ENCODE data around the gene FDPS. TPM values are rescaled to one million over a fixed set of nuclear protein-coding genes. Genes with fewer than 3 reads are reported as not detected.

Gene FDPS
- total RNA-seq, 2 experiments from 2014 or later: 255 to 354 TPM

GRCh38 chr1:155272466-155273342, 36.0 kb upstream of the FDPS start:
- ChIA-PET POLR2A (interaction anchor here (0.5 to 2.3 kb wide), 12 partner anchors 9 to 290 kb away, joined by 3 to 10 read pairs (median 4); partner anchors contain the start of genes ASH1L, ENTREP3, FDPS and KRTCAP2), CTCF (interaction anchor here (0.9 to 5.6 kb wide), 8 partner anchors 10 to 100 kb away, joined by 3 to 34 read pairs (median 4); partner anchors contain the start of genes KRTCAP2, RUSC1 and SCAMP3)
- peak overlapping the region; percentile 91 for H3K4me3 Mint-ChIP-seq
- H3K4me1 Mint-ChIP-seq: peaks cover 40% of the 10 kb centered on the region
- no peaks in the 10 kb centered on the region for H3K27me3 Mint-ChIP-seq
- no peaks in the 10 kb centered on the region for H3K9me3 Mint-ChIP-seq (ENCODE audit: low read depth)
- intact Hi-C loops (cut with DNase I, micrococcal nuclease): loop anchor here (1.0 to 2.0 kb wide), 9 partner anchors 10 to 585 kb away; partner anchors contain the start of genes SCAMP3 (in 2 of the 2), ENTREP3 (in 1 of the 2), FDPS (in 1 of the 2) and GON4L (in 1 of the 2)
- DNase-seq: no peak
- ATAC-seq: peak; percentile 45
- H3K36me3 Mint-ChIP-seq (ENCODE audit: low read depth): peaks cover 45% of the 10 kb centered on the region
- H3K27ac Mint-ChIP-seq: peak overlapping the region; percentile 90

DNA sequence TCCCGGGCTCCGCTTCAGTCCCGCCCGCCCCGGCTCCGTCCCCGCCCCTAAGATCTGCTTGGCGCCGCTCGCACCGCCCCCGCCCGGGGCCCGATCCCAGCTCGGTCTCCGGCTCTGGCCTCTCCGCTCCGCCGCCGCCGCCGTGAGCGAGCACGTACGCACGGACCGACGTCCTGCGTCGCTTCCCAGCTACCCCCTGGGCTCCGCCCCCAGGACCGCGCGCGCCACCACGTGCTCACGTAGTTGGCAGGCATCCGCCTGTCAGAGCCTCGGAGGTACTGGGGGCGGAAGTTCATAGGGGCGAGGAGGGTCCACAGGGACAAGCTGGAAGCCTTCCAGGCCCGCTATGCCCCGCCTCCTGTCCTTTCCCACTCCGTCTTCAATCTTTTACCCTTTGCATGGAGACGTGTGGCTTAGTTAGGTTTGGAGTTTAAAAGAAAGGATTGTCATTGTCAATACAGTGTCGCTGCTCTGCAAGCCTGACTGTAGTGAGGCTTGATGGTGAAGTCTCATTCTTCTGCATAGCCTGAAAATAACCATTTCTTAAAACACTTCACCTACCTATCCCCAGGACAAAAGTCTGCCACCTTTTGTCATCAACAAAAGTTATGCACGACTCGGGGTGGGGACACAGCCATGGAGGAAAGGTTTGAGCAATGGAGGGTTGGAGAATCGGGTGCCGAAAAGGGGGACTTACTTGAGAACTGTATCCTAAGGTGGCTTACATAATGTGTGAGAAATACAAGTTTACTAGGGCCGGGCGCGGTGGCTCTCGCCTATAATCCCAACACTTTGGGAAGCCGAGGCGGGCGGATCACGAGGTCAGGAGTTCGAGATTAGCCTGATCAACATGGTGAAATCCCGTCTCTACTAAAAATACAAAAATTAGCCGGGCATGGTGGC, 35.1 kb upstream of the FDPS start, which contains the start of gene CLK2:
Gene CLK2, minus strand, starts transcription at position 162 of the 903 bp plus-strand sequence. CDS start 2,527 bp downstream, outside the sequence.
- ATAC-seq: peak; percentile 90
- POLR2A ChIA-PET: interaction anchor here (0.6 to 2.3 kb wide), 11 partner anchors 10 to 290 kb away, joined by 3 to 10 read pairs (median 4); partner anchors contain the start of genes ASH1L, ENTREP3, FDPS and KRTCAP2
- no peaks in the 10 kb centered on the region for H3K27me3 Mint-ChIP-seq
- peak; percentile 99 for DNase-seq
- intact Hi-C loops (cut with DNase I, micrococcal nuclease): loop anchor here (1.0 to 2.0 kb wide), 9 partner anchors 11 to 584 kb away; partner anchors contain the start of genes SCAMP3 (in 2 of the 2), ENTREP3 (in 1 of the 2), FDPS (in 1 of the 2) and GON4L (in 1 of the 2)
- H3K36me3 Mint-ChIP-seq (ENCODE audit: low read depth): peaks cover 36% of the 10 kb centered on the region
- CTCF ChIA-PET: interaction anchor here (0.6 to 5.6 kb wide), 9 partner anchors 11 to 298 kb away, joined by 3 to 34 read pairs (median 4); partner anchors contain the start of genes KRTCAP2, RUSC1 and SCAMP3
- H3K27ac Mint-ChIP-seq: peak within 1 kb of the TSS; percentile 90
- H3K4me3 Mint-ChIP-seq: peak within 1 kb of the TSS; percentile 91
- H3K4me1 Mint-ChIP-seq: peaks cover 45% of the 10 kb centered on the region
- no peaks in the 10 kb centered on the region for H3K9me3 Mint-ChIP-seq (ENCODE audit: low read depth)

- peaks cover 7% of the 10 kb centered on the region for H3K36me3 Mint-ChIP-seq (ENCODE audit: low read depth)
- H3K9me3 Mint-ChIP-seq (ENCODE audit: low read depth): no peaks in the 10 kb centered on the region
- DNase-seq (peak; percentile 97), ATAC-seq (peak; percentile 68)
- H3K27ac Mint-ChIP-seq: no peak within 1 kb of the TSS
- no peaks in the 10 kb centered on the region for H3K27me3 Mint-ChIP-seq
- ChIA-PET CTCF (interaction anchor here (0.5 to 2.1 kb wide), 11 partner anchors 28 to 554 kb away, joined by 3 to 15 read pairs (median 4); partner anchors contain the start of genes FDPS, KRTCAP2 and THBS3), POLR2A (interaction anchor here (0.6 kb wide), 2 partner anchors 35 to 46 kb away, joined by 3 read pairs; no protein-coding TSS in a partner anchor)
- H3K4me1 Mint-ChIP-seq: peaks cover 31% of the 10 kb centered on the region
- H3K4me3 Mint-ChIP-seq: peak within 1 kb of the TSS; percentile 63
- intact Hi-C loops (cut with DNase I, micrococcal nuclease): loop anchor here (1.0 to 5.0 kb wide), 9 partner anchors 22 to 700 kb away; partner anchors contain the start of genes FDPS (in 2 of the 2), ARHGEF2 (in 1 of the 2), ASH1L (in 1 of the 2) and DAP3 (in 1 of the 2)
Measured at GRCh38 chr1:155277070-155277901, 31.4 kb upstream of the FDPS start, which contains the start of gene HCN3. TSS of gene HCN3 (plus strand) at chr1:155277463. CDS start at chr1:155277591, 128 bp downstream.

GRCh38 chr1:155277902-155278688, 30.6 kb upstream of the FDPS start:
- peak; percentile 48 for ATAC-seq
- Mint-ChIP-seq H3K36me3 (ENCODE audit: low read depth) (no peaks in the 10 kb centered on the region), H3K27me3 (no peaks in the 10 kb centered on the region), H3K27ac (no peak overlapping the region), H3K9me3 (ENCODE audit: low read depth) (no peaks in the 10 kb centered on the region), H3K4me1 (peaks cover 24% of the 10 kb centered on the region), H3K4me3 (peak overlapping the region; percentile 63)
- DNase-seq: peak; percentile 91
- intact Hi-C loops (cut with DNase I, micrococcal nuclease): loop anchor here (1.0 to 5.0 kb wide), 11 partner anchors 16 to 699 kb away; partner anchors contain the start of genes FDPS (in 2 of the 2), ARHGEF2 (in 1 of the 2), ASH1L (in 1 of the 2) and DAP3 (in 1 of the 2)
- ChIA-PET CTCF (interaction anchor here (0.5 to 2.7 kb wide), 10 partner anchors 8 to 1262 kb away, joined by 3 to 15 read pairs (median 3); partner anchors contain the start of genes FDPS and THBS3), POLR2A (interaction anchor here (0.5 to 0.6 kb wide), 2 partner anchors 45 to 1188 kb away, joined by 3 read pairs; no protein-coding TSS in a partner anchor)

DNA sequence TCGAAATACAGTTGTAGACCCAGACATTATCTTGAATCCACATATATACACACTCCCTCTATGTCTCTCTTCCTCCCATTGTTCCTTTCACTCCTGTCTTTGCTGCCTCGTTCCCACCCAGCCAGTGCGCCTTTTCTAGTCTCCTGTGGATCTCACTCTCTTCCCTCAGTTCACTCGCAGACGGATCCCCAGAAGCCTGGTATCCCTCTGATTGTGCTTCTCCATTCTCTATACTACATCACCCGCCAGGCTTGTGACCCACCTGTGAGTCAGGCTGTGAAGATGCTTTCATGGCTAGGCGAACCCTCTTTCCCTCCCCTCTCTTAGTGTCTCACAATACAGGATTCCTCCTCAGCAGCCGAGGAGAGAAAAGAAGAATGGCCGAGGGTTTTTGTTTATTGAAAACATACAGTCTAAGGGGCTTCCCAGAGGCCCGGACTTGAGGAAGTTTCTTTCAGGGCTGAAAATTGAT, 29.9 kb upstream of the FDPS start:
- no peak overlapping the region for H3K27ac Mint-ChIP-seq
- ChIA-PET CTCF (interaction anchor here (0.6 to 2.7 kb wide), 8 partner anchors 9 to 1262 kb away, joined by 3 to 15 read pairs (median 5); partner anchors contain the start of gene FDPS), POLR2A (no interaction called here)

DNA sequence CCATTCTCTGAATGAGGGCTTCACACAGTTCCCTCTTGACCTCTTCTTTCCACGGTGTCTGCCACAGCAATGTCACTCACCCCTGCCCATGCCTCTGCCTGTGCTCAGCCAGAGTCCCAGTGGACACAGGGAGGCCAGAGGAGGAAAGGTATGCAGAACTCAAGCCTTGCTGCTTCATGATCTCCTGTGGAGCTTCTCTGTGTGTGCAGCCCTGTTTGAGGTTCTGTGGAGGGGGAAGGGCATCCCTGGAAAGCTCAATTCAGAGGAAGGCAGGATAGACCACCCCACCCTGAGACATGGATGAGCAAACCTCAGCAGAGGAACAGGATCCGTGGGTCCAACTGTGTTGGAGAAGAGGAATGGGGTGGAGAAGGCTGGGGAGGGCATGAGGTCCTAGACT, 29.4 kb upstream of the FDPS start:
- H3K4me3 Mint-ChIP-seq: no peak overlapping the region
- no peak overlapping the region for H3K27ac Mint-ChIP-seq
- CTCF ChIA-PET: interaction anchor here (0.7 to 2.7 kb wide), 4 partner anchors 26 to 145 kb away, joined by 3 to 15 read pairs (median 10); no protein-coding TSS in a partner anchor
- intact Hi-C loops (cut with DNase I, micrococcal nuclease): loop anchor here in 1 of 2 experiments (5.0 kb wide), 2 partner anchors 408 to 698 kb away; partner anchors contain the start of genes ARHGEF2, DAP3 and YY1AP1
- ATAC-seq (no peak), DNase-seq (no peak)
- peaks cover 18% of the 10 kb centered on the region for H3K4me1 Mint-ChIP-seq
- H3K36me3 Mint-ChIP-seq (ENCODE audit: low read depth): no peaks in the 10 kb centered on the region
- no peaks in the 10 kb centered on the region for H3K9me3 Mint-ChIP-seq (ENCODE audit: low read depth)
- no peaks in the 10 kb centered on the region for H3K27me3 Mint-ChIP-seq
- POLR2A ChIA-PET: no interaction called here

More for the DNA sequence above, 29.9 kb upstream of the FDPS start:
- intact Hi-C loops (cut with DNase I, micrococcal nuclease): loop anchor here (1.0 to 5.0 kb wide), 4 partner anchors 16 to 699 kb away; partner anchors contain the start of genes ARHGEF2 (in 1 of the 2), DAP3 (in 1 of the 2), MSTO1 (in 1 of the 2) and SCAMP3 (in 1 of the 2)
- ATAC-seq (no peak), DNase-seq (no peak)
- no peaks in the 10 kb centered on the region for H3K9me3 Mint-ChIP-seq (ENCODE audit: low read depth)
- H3K4me3 Mint-ChIP-seq: no peak overlapping the region
- H3K4me1 Mint-ChIP-seq: peaks cover 21% of the 10 kb centered on the region
- no peaks in the 10 kb centered on the region for H3K27me3 Mint-ChIP-seq
- H3K36me3 Mint-ChIP-seq (ENCODE audit: low read depth): no peaks in the 10 kb centered on the region

DNA sequence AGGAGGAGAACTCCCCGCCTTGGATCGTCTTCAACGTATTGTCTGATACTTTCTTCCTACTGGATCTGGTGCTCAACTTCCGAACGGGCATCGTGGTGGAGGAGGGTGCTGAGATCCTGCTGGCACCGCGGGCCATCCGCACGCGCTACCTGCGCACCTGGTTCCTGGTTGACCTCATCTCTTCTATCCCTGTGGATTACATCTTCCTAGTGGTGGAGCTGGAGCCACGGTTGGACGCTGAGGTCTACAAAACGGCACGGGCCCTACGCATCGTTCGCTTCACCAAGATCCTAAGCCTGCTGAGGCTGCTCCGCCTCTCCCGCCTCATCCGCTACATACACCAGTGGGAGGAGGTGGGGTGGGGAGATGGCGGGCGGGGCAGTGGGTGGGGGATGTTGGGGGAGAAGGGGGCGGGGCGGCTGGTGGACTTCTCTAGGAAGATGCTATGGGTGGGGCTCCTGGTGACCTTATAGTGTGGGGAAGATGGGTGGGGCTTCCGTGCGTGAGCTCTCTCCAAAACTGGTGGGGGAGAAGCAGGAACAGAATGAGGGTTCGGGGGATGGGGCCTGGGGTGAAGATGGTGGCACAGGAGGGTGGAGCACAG, 26.1 kb upstream of the FDPS start:
- Mint-ChIP-seq H3K4me3 (no peak overlapping the region), H3K9me3 (ENCODE audit: low read depth) (no peaks in the 10 kb centered on the region), H3K27ac (no peak overlapping the region), H3K36me3 (ENCODE audit: low read depth) (no peaks in the 10 kb centered on the region), H3K27me3 (no peaks in the 10 kb centered on the region), H3K4me1 (peaks cover 7% of the 10 kb centered on the region)
- DNase-seq: no peak
- no peak for ATAC-seq
- intact Hi-C loops (cut with DNase I, micrococcal nuclease): no loop called here
- POLR2A ChIA-PET: no interaction called here
- CTCF ChIA-PET: interaction anchor here (0.5 to 0.7 kb wide), 2 partner anchors 288 to 308 kb away, joined by 3 read pairs; no protein-coding TSS in a partner anchor

- POLR2A ChIA-PET: no interaction called here
- H3K9me3 Mint-ChIP-seq (ENCODE audit: low read depth): no peaks in the 10 kb centered on the region
- DNase-seq (no peak), ATAC-seq (no peak)
- intact Hi-C loops (cut with DNase I, micrococcal nuclease): no loop called here
- H3K4me3 Mint-ChIP-seq: no peak overlapping the region
- H3K27me3 Mint-ChIP-seq: no peaks in the 10 kb centered on the region
- H3K36me3 Mint-ChIP-seq (ENCODE audit: low read depth): no peaks in the 10 kb centered on the region
- CTCF ChIA-PET: no interaction called here
- no peaks in the 10 kb centered on the region for H3K4me1 Mint-ChIP-seq
- H3K27ac Mint-ChIP-seq: no peak overlapping the region
Measured at GRCh38 chr1:155284476-155284875, 24.2 kb upstream of the FDPS start.

Measured in activated CD4-positive, alpha-beta T cell treated with anti-CD3 and anti-CD28 coated beads for 36 hours (primary cell).